ENCODE measurements around the gene USP53.
"Not testable (repeated sequence)": the region's sequence is repeated elsewhere in the genome, so short reads cannot be mapped to it uniquely, and the experiment has no call there.

Gene USP53

GRCh38 chr4:119279945-119280344 lies 67.4 kb downstream of the USP53 start:
- not testable (repeated sequence) for FAIRE-seq

DNA sequence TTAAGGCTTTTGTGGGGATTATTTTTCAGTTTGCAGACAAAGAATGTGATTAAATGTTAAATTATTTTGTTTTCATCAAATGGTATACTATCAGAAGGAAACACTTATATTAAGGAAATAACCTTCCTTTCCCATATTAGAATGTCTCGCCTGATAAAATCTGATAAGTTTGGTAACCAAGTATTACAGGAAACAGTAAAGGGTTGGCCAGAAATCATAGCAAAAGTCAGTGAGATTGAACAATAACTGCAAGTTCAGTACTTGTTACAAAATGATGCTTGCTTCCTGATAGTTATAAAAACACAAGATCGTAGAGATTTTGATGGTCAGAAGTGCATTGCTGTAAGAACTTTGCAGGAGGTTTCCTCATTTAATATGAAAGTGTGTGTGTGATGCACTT lies 68.9 kb downstream of the USP53 start:
- FAIRE-seq, result no peak

- FAIRE-seq, result peak; percentile 96
These were observed 72.6 kb downstream of the USP53 start for GRCh38 chr4:119284876-119285780.

GRCh38 chr4:119286377-119287002 lies 74.0 kb downstream of the USP53 start:
- peak; percentile 98 for FAIRE-seq

DNA sequence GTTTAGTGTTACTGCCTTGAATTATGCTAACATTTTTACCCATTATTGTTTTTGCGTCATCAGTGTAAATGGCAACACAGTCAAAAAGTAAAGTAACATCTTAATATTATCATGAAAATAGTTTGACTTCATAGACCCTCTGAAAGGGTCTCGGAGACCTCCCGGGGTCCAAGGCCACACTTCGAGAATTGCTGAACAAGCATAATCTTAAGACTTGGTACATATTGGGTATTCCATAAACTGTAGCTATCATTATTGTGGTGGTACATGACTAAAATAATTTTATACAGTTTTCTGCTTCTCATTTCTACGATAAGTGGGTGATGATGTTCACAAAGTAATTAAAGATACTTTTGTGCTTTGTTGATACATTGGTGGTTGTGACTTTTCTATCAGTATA lies 76.8 kb downstream of the USP53 start:
- FAIRE-seq, result no peak

DNA sequence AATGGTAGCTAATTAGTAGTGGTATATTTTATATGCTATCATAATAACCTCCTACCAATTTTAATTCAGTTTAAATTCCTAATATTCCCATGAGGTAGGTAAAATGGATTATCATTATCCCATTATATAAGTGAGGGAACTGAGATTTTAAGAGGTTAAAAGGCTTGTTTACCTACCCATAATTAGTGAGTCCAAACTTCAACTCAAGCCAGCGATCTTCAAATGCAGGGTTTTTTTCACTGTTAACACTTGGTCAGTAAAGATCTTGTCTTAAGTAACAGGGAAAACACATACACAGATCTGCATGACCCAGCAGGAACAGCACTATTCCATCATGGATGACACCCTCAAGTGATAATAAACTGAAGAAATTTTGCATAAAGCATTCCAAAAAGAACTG lies 78.1 kb downstream of the USP53 start:
- FAIRE-seq, result no peak

GRCh38 chr4:119296356-119296755 lies 83.8 kb downstream of the USP53 start:
- no peak for FAIRE-seq

DNA sequence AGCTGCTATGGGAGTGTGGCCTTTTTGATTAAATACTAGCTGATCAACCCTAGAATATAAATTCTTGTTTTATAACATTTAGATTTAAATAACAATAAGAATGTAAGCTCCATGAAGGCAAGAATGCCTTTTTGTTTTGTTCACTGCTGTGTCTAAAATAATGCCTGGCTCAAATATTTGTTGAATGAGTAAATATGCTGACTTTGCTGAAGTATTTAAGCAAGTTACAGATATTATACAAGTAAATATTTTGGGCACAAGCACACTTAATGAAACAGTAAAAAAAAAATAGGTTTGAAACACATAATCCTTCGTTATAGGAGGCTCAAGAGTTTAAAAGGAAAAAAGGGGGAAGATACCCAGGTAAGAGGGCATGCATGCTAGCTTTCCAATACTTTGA lies 85.3 kb downstream of the USP53 start:
- FAIRE-seq, result no peak

DNA sequence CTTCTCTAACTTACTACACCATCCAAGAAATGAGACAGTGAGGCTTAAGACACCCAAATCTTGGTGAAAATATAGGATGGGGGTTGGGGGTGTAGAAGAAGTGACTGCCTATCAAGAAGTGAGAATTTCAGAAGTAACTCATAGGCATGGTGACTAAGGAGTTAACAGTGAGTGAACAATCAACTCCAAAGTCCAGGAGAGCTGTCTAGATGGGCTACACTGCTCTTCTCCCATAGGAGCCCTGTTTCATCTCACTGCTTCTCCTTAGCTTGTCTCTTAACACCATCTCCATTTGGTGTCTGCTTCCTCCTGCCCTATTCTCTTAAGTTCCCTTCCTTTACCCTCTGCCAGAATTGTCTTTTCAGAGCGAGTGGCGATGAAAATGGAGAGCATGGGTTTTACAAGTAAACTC lies 86.8 kb downstream of the USP53 start:
- no peak for FAIRE-seq

GRCh38 chr4:119299741-119300100 lies 87.2 kb downstream of the USP53 start:
- FAIRE-seq, result no peak

DNA sequence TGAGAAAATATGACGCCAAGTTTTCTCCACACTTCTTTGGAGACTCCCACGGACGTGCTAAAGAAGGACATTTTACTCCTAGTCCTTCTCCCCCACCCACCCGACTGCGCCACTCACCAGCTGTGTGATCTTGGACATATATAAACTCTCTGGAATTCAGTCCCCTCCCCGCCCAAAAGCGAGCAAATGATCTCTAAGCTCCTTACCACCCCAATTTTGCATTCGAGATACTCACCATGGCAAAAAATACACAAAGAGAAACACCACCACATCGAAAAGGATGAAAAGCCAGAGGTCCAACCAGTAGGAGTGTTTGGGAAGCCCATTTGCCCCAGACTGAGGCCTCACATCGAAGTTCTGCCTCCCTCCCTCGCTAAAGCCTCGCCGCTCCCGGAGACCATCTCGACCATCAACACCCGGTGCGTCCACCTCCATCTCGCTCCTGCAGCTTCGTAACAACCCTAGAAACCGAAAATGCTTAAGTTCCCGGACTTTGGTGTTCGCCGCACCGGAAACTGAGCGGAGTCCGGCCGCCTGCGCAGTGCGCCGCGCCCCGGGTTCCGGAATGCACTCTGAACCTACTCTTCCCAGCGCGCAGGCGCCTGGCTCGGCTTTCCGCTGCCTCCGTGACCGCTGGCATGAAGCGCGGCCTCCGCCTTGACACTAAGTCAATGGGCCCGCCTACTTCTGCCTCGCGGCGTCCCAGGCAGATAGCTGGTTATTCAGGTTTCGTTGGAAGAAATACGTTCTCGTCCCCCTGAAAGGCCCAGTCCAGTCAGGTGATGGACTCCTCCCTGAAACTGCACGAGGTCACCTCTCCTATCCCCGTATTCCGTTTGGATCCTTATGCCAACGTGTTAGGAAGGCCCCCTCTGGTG lies 87.8 kb downstream of the USP53 start:
- no peak for FAIRE-seq

DNA sequence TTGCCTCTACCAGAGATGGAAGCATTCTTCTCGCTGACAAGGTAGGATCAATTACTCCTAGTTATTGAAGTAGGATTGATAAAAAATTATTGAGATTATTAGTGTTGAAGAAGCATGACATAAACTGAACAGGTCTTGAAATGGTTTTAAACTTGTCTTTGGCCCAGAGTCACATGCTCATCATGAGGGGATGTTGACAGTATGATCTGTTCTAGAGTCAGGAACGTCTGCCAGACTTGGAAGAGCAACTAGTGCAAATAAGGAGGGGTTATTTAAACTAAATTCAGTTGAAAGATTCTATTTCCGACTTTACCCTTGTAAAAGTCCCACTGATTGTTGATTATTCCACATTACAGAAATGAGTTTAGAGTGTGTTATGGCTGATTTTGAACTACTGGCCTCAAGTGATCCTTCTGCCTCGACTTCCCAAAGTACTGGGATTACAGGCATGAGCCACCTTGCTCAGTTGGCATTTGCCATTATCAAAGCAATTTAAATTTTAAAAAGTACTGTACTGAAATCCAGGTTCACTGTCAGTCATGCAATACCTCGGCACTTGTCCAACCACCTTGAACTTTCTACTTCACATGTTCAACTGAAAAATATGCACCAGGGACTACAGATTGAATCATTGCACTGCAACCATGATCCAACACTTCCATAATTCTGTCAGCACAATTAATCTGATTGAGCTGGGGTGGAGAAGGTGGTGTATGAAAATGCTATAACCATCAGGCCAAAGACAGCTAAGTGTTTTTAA lies 89.7 kb downstream of the USP53 start:
- FAIRE-seq, result no peak

DNA sequence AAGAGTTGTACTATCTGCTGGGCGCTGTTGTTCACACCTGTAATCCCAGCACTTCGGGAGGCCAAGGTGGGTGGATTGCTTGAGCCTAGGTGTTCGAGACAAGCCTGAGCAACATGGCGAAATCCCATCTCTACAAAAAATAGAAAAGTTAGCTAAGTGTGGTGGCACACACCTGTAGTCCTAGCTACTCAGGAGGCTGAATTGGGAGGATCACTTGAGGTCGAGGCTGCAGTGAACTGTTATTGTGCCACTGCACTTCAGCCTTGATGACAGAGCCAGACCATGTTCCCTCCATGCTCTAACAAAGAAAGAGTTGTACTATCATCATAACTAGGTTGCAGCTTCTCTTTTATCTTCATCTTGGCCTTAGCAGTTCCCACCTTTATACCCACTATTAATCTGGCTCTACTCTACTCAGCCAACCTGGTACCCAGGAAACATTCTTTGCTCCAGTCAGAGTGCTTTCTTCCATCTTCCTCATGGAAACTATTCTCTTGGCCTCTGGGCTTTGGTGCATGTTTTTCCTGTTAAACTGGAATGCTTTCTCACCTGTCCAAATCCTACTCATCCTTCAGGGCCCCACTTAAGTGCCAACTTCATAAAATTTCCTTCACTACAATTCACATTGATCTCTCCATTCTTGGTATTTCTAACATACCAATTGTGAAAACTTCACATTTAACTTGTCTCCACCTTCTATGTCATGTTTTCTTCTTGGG lies 91.2 kb downstream of the USP53 start:
- FAIRE-seq, result no peak

DNA sequence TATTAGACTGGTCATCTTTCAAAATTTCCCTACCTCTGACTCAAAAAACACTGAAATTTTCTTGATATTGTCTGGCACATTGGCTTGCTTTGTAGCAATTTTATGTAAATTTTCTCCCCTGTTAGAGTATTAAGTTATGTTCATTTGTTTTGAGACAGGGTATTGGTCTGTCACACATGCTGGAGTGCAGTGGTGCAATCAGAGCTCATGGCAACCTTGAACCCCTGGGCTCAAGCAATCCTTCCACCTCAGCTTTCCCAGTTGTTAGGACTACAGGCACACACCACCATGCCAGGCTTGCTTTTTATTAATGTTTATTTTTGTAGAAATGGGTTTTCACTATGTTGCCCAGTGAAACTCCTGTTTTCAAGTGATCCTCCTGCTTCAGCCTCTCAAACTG lies 91.9 kb downstream of the USP53 start:
- no peak for FAIRE-seq

DNA sequence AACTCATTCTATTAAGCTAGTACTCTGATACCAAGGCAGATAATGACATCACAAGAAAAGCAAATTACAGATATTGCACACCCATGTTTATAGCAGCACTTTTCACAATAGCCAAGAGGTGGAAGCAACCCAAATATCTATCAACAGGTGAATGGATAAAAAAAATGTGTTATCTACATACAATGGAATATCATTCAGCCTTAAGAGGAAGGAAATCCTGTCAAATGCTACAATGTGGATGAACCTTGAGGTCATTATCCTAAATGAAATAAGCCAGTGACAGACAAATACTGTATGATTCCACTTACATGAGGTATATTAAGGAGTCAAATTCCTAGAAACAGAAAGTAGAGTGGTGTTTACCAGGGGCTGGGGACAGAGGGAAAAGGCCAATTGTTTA lies 95.1 kb downstream of the USP53 start:
- no peak for FAIRE-seq

- FAIRE-seq, result no peak
These were observed 98.3 kb downstream of the USP53 start for GRCh38 chr4:119310826-119311225.

- no peak for FAIRE-seq
These were observed 100.7 kb downstream of the USP53 start for GRCh38 chr4:119313237-119313636.

DNA sequence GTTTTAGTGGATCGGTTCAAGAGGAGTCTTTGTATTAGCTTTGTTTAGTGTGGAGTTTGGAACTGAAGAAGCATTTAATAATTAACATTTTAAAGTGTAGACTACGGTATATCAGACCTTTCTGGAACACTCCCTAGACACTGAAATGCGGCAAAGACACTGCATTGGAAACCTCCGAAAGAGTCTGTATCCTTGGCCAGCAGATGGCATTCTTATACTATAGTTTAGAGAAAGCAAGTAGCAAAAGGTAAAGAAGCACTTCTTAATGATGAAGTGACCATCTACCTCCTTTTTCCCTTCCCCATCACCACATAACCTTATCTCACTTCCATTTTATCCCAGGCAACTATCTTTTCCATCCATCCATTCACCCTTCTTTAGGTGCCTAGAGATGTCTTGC lies 101.8 kb downstream of the USP53 start:
- peak; percentile 88 for FAIRE-seq

GRCh38 chr4:119315036-119315435 lies 102.5 kb downstream of the USP53 start:
- FAIRE-seq, result no peak

DNA sequence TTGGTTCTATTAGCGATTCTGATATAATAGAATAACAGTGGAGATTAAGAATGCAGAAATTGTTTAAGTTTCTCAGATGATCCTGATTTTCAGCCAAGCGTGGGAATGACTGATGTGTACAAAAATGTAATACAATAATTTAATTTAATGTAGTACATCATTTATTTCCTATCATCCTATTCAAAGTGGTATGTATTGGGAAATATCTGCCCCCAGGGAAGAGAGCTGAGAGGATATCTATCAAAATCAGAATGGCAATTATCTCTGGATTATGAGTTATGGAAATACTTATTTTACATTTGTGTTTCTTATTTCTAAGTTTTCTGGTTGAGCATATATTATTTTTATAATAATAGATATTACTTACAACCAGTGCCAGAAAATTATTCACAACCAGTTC lies 105.5 kb downstream of the USP53 start:
- no peak for FAIRE-seq

DNA sequence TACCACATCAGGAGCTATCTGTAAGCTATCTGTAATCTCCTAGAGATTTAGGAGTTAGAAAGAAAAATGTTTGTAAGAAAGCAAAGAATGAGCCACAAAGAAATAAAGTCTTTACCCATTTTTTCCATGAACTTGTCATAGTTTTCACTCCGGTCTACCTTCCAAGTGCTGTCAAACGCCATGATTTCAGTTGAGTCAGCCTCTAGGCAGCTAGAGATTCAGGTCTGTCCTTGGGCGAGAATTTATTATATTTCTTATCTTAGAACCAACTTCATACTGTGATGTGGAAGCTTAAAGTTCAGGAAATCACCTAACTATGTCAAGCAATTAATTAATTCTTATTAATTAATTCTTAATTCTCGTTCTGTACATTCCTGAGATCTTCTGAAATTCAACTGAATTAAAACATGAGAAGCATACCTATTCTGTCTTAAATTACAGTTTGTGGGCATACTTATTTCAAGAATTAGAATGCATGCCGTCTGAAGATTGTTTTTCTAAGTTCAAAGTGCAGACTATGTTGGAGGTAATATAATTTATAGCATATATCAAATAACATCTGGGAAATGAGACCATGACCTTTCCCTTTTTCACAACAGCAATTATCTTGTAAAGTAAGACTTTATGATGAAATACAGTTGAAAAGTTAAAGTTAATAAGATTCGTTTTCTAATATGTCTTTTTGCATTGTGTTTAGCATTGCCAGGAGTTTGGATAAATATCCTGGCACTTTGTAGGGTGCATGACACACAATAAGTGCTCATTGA lies 109.6 kb downstream of the USP53 start, which contains the start of gene FABP2:
TSS of gene FABP2 (minus strand) at position 218 of the 767 bp plus-strand sequence. CDS start at position 182, 36 bp downstream.
- no peak for FAIRE-seq

Measured in islet of Langerhans (tissue), 1 donor.